Endothelial cell of umbilical vein (primary cell): ENCODE data around the gene TTK. TPM values are rescaled to one million over a fixed set of nuclear protein-coding genes. Genes with fewer than 3 reads are reported as not detected.

Source experiments
- BruUV-seq: library from RNA; stranded (reverse); fragments of 400-500 nt; replicated peaks from 2 replicates; lab custom pipeline; 2021; lab: Mats Ljungman, UMichigan
- CTCF ChIA-PET: fragments of 300-600, 350-600 bp; sonication (Branson Sonifier 250); formaldehyde crosslinking; loops from one replicate; lab custom pipeline; 2021; ENCODE audit warnings: antibody characterized with exemption, inconsistent platforms; lab: Charles Lee
- POLR2A ChIA-PET: fragments of 300-600, 350-600 bp; sonication (Branson Sonifier 250); formaldehyde crosslinking; loops from one replicate; lab custom pipeline; 2021; ENCODE audit warnings: antibody characterized with exemption, inconsistent platforms; lab: Charles Lee
- DNase-seq: peaks from one replicate; pipeline ENCODE4 v3.0.0-alpha.2; 2011; ENCODE audit warnings: low read depth, low spot score
- FAIRE-seq: peaks from 2 replicates; lab custom pipeline; 2011; peaks lifted over from hg19 to GRCh38; lab: Jason Lieb, UNC
- H2AFZ ChIP-seq: 2 replicates; pipeline ENCODE4 v1.6.0; 2012; ENCODE audit warnings: low read depth, low read length, control low read depth, inconsistent platforms
- H3K27ac ChIP-seq: 2 replicates; pipeline ENCODE4 v1.5.1; 2011; ENCODE audit warnings: low read depth, mild to moderate bottlenecking, control low read depth, low read length, moderate library complexity; ENCODE audit not compliant: insufficient read depth
- H3K27me3 ChIP-seq, 2 experiments: 2 replicates each; pipeline versions ENCODE4 v1.6.0 to v1.6.1; 2011; ENCODE audit warnings: low read length in 2 of 2, mixed read lengths in 1 of 2; ENCODE audit not compliant: control insufficient read depth in 2 of 2, insufficient read depth in 2 of 2
- H3K36me3 ChIP-seq, 2 experiments: 2 replicates in 1 of 2; 3 replicates in 1 of 2; pipeline ENCODE4 v1.5.1; 2011; ENCODE audit warnings: low read length in 2 of 2, mild to moderate bottlenecking in 1 of 2, moderate library complexity in 1 of 2; ENCODE audit not compliant: control insufficient read depth in 2 of 2, insufficient read depth in 2 of 2; ENCODE audit errors: extremely low read depth in 1 of 2
- H3K4me1 ChIP-seq: 3 replicates; pipeline ENCODE4 v1.5.1; 2011; ENCODE audit warnings: mild to moderate bottlenecking, low read length; ENCODE audit not compliant: control insufficient read depth, insufficient read depth; ENCODE audit errors: extremely low read depth
- H3K4me2 ChIP-seq: 2 replicates; pipeline ENCODE4 v1.6.1; 2011; ENCODE audit warnings: low read length, control low read depth, mixed read lengths; ENCODE audit not compliant: insufficient read depth
- H3K4me3 ChIP-seq, 3 experiments: fragments of 200-600 bp in 1 of 3; sonication (generic), shearing (Covaris generic) in 1 of 3; replicated peaks in 1 of 3; 2 replicates each; pipeline ENCODE4 v1.5.1; 2011 to 2016; ENCODE audit warnings: control low read depth in 3 of 3, low read length in 3 of 3, mild to moderate bottlenecking in 2 of 3, inconsistent platforms in 1 of 3, low read depth in 1 of 3, moderate library complexity in 1 of 3; ENCODE audit not compliant: insufficient read depth in 1 of 3
- H3K79me2 ChIP-seq: 2 replicates; pipeline ENCODE4 v1.6.0; 2012; ENCODE audit warnings: low read length, inconsistent platforms; ENCODE audit not compliant: control insufficient read depth, insufficient read depth
- H3K9ac ChIP-seq: replicated peaks from 2 replicates; pipeline ENCODE3; 2011; ENCODE audit warnings: low read length, control low read depth; ENCODE audit not compliant: insufficient read depth; ENCODE audit errors: extremely low read depth
- H3K9me1 ChIP-seq: replicated peaks from 3 replicates; pipeline ENCODE4 v1.6.0; 2011; ENCODE audit warnings: mild to moderate bottlenecking, low read length; ENCODE audit not compliant: control insufficient read depth, insufficient read depth; ENCODE audit errors: extremely low read depth
- H3K9me3 ChIP-seq: replicated peaks from 2 replicates; pipeline ENCODE4 v1.5.1; 2012; ENCODE audit warnings: low read length, inconsistent platforms; ENCODE audit not compliant: control insufficient read depth, insufficient read depth
- H4K20me1 ChIP-seq: replicated peaks from 2 replicates; pipeline ENCODE3; 2011; ENCODE audit warnings: mild to moderate bottlenecking, low read length; ENCODE audit not compliant: control insufficient read depth, insufficient read depth; ENCODE audit errors: extremely low read depth
- CTCF ChIP-seq, 2 donors: IDR thresholded peaks; 1 replicate in 1 of 2; 2 replicates in 1 of 2; pipeline ENCODE4 v1.5.1; 2011; ENCODE audit warnings: low read length in 2 of 2, mild to moderate bottlenecking in 2 of 2, moderate library complexity in 2 of 2, control low read depth in 1 of 2, inconsistent platforms in 1 of 2, low read depth in 1 of 2; ENCODE audit not compliant: insufficient read depth in 1 of 2; ENCODE audit errors: extremely low read depth in 1 of 2
- EZH2 ChIP-seq: IDR thresholded peaks from 2 replicates; pipeline ENCODE4 v1.6.1; 2012; ENCODE audit warnings: borderline replicate concordance, low read depth, mild to moderate bottlenecking, moderate library complexity, low read length, inconsistent platforms; ENCODE audit not compliant: severe bottlenecking
- FOS ChIP-seq: IDR thresholded peaks from 2 replicates; pipeline ENCODE4 v1.6.1; 2011; ENCODE audit warnings: mild to moderate bottlenecking, low read length, moderate library complexity, borderline replicate concordance; ENCODE audit not compliant: insufficient read depth
- GATA2 ChIP-seq: IDR thresholded peaks from 2 replicates; pipeline ENCODE4 v1.7.0; 2011; ENCODE audit warnings: low read depth, mild to moderate bottlenecking, moderate library complexity, mixed read lengths, low read length; ENCODE audit not compliant: insufficient read length, insufficient read depth
- JUN ChIP-seq: IDR thresholded peaks from 2 replicates; pipeline ENCODE4 v1.6.1; 2011; ENCODE audit warnings: borderline replicate concordance, low read depth; ENCODE audit not compliant: insufficient read length, insufficient read depth
- MAX ChIP-seq: IDR thresholded peaks from 2 replicates; pipeline ENCODE4 v1.6.1; 2011; ENCODE audit not compliant: insufficient read depth, insufficient read length
- MYC ChIP-seq: IDR thresholded peaks from one replicate; pipeline ENCODE4 v1.6.1; 2011; ENCODE audit warnings: mild to moderate bottlenecking, low read depth, low read length
- POLR2A ChIP-seq: IDR thresholded peaks from 2 replicates; pipeline ENCODE4 v1.6.1; 2012; ENCODE audit warnings: low read depth, mild to moderate bottlenecking, control low read depth, low read length
- POLR2AphosphoS5 ChIP-seq: IDR thresholded peaks from 2 replicates; pipeline ENCODE4 v1.6.1; 2012; ENCODE audit warnings: low read depth, mild to moderate bottlenecking, control low read depth, low read length, moderate library complexity; ENCODE audit not compliant: insufficient read depth
- dilution Hi-C: fragments of 300-500 bp; cut with MboI; formaldehyde crosslinking; loops from one replicate; pipeline ENCODE4 v1.15.0; 2019; ENCODE audit warnings: low sequenced_read_pairs; ENCODE audit not compliant: extremely low pct_ligation_motif_present
- intact Hi-C: fragments of 100-400 bp; cut with micrococcal nuclease; formaldehyde crosslinking; loops from one replicate; pipeline ENCODE4 v1.10.0; 2022
- polyA plus RNA-seq, 4 experiments: library from polyadenylated mRNA; depleted of rRNA in 3 of 4; stranded (reverse) in 3 of 4; unstranded in 1 of 4; fragments of >200 nt; gene quantifications; 2 replicates each; pipeline versions ENCODE4 v1.2.1 to v1.2.3, GENCODE V29; 2011 to 2012; ENCODE audit warnings: missing spikeins in 1 of 4
- total RNA-seq: library from RNA; stranded (reverse); gene quantifications from 2 replicates; pipeline ENCODE4 v1.2.3, GENCODE V29; 2021

Gene TTK
- total and polyA plus RNA-seq, 2 donors (not counting 3 experiments of a cell fraction or from before 2014, with no cell fraction given), result 4.1 to 29.4 TPM

GRCh38 chr6:79971193-79971592 is 33.3 kb upstream of the TTK start:
- Histone ChIP-seq H3K4me2 (no peak overlapping the region), H3K4me1 (no peaks in the 10 kb centered on the region), H3K27me3 (peaks cover 0 to 11% of the 10 kb centered on the region in 2 experiments), H3K79me2 (no peaks in the 10 kb centered on the region), H3K4me3 (no peak overlapping the region), H3K9ac (no peak overlapping the region), H3K9me3 (no peaks in the 10 kb centered on the region), H3K9me1 (no peaks in the 10 kb centered on the region), H3K36me3 (no peaks in the 10 kb centered on the region), H2AFZ (no peak overlapping the region), H4K20me1 (no peaks in the 10 kb centered on the region), H3K27ac (no peak overlapping the region)
- intact Hi-C loops (no loop called here), dilution Hi-C loops (no loop called here)
- TF ChIP-seq GATA2 (no peak), MYC (no peak), JUN (no peak)
- ChIA-PET POLR2A (no interaction called here), CTCF (no interaction called here)
- no peak for FAIRE-seq
- no TSS peak for BruUV-seq
- DNase-seq, result no peak

- Histone ChIP-seq H3K27me3 (peaks cover 4 to 9% of the 10 kb centered on the region in 2 experiments), H3K4me3 (no peak overlapping the region), H3K4me1 (no peaks in the 10 kb centered on the region), H3K79me2 (no peaks in the 10 kb centered on the region), H3K36me3 (no peaks in the 10 kb centered on the region), H3K27ac (no peak overlapping the region), H3K4me2 (no peak overlapping the region), H2AFZ (no peak overlapping the region), H3K9me1 (no peaks in the 10 kb centered on the region), H3K9ac (no peak overlapping the region), H4K20me1 (no peaks in the 10 kb centered on the region), H3K9me3 (no peaks in the 10 kb centered on the region)
- intact Hi-C loops, result no loop called here
- FAIRE-seq, result no peak
- no TSS peak for BruUV-seq
- CTCF ChIA-PET, result interaction anchor here (1.2 kb wide), 1 partner anchor 32 kb away, joined by 4 read pairs; no protein-coding TSS in a partner anchor
- no peak for DNase-seq
- POLR2A ChIA-PET, result no interaction called here
- dilution Hi-C loops, result no loop called here
- TF ChIP-seq JUN, result no peak
- TF ChIP-seq POLR2A, result no peak
- TF ChIP-seq POLR2AphosphoS5, result no peak
- no peak for TF ChIP-seq FOS
- no peak for TF ChIP-seq GATA2
- no peak for TF ChIP-seq EZH2
- TF ChIP-seq MAX, result no peak
- TF ChIP-seq MYC, result no peak
- no peak for TF ChIP-seq CTCF (IDR thresholded peaks at IDR 0.05; ENCODE audit: extremely low read depth in 1 of 2, insufficient read depth in 1 of 2, low read depth in 1 of 2, low read length in 2 of 2)
Observed at GRCh38 chr6:79981652-79982051, 22.8 kb upstream of the TTK start.
